WTC11 (cell line): ENCODE measurements around the gene P3H2. TPM values are rescaled to one million over a fixed set of nuclear protein-coding genes. Genes with fewer than 3 reads are reported as not detected.

Experiments
- ATAC-seq: fragments of 200-7000 bp; cut with Tn5 transposase; 2 replicates; pipeline ENCODE4 v1.10.0; 2021; ENCODE audit warnings: mild to moderate bottlenecking, moderate library complexity
- CTCF ChIA-PET: fragments of 300-600 bp; sonication (Branson Sonifier 250); formaldehyde crosslinking; loops from one replicate; lab custom pipeline; 2021; ENCODE audit warnings: antibody characterized with exemption; lab: Charles Lee
- POLR2A ChIA-PET: fragments of 350-600 bp; sonication (Branson Sonifier 250); formaldehyde crosslinking; loops from one replicate; lab custom pipeline; 2021; ENCODE audit warnings: antibody characterized with exemption; lab: Charles Lee
- DNase-seq: peaks from one replicate; pipeline ENCODE4 v3.0.0; 2021; ENCODE audit warnings: low spot score
- H3K27ac Mint-ChIP-seq: 2 replicates; pipeline ENCODE4 v1.8.0; 2021; ENCODE audit warnings: mixed read lengths
- H3K27me3 Mint-ChIP-seq: 2 replicates; pipeline ENCODE4 v1.8.0; 2021; ENCODE audit warnings: low read depth, mild to moderate bottlenecking, moderate library complexity, mixed read lengths
- H3K36me3 Mint-ChIP-seq: 2 replicates; pipeline ENCODE4 v1.8.0; 2021; ENCODE audit warnings: mixed read lengths
- H3K4me1 Mint-ChIP-seq: 2 replicates; pipeline ENCODE4 v1.8.0; 2022; ENCODE audit warnings: mixed read lengths
- H3K4me3 Mint-ChIP-seq: 2 replicates; pipeline ENCODE4 v1.8.0; 2021; ENCODE audit warnings: mild to moderate bottlenecking, moderate library complexity, mixed read lengths
- H3K9me3 Mint-ChIP-seq: 2 replicates; pipeline ENCODE4 v1.8.0; 2021; ENCODE audit warnings: mixed read lengths
- AFF4 ChIP-seq: sonication (generic); formaldehyde crosslinking; IDR thresholded peaks from 2 replicates; pipeline ENCODE4 v1.8.1; 2023; ENCODE audit warnings: mild to moderate bottlenecking, missing genetic modification reagents, borderline replicate concordance
- ATF2 ChIP-seq: sonication (generic); formaldehyde crosslinking; IDR thresholded peaks from 2 replicates; pipeline ENCODE4 v1.8.1; 2022; ENCODE audit warnings: low read depth, missing genetic modification reagents, borderline replicate concordance
- ATF6 ChIP-seq: sonication (generic); formaldehyde crosslinking; IDR thresholded peaks from 2 replicates; pipeline ENCODE4 v1.8.1; 2023; ENCODE audit warnings: mild to moderate bottlenecking, missing genetic modification reagents
- E2F4 ChIP-seq: sonication (generic); formaldehyde crosslinking; IDR thresholded peaks from 2 replicates; pipeline ENCODE4 v1.8.1; 2022; ENCODE audit warnings: low read depth, mild to moderate bottlenecking, moderate library complexity, missing genetic modification reagents, borderline replicate concordance
- E2F5 ChIP-seq: sonication (generic); formaldehyde crosslinking; IDR thresholded peaks from 2 replicates; pipeline ENCODE4 v1.8.1; 2022; ENCODE audit warnings: mild to moderate bottlenecking, moderate library complexity, missing genetic modification reagents
- GRHL2 ChIP-seq: fragments of 250-450 bp; sonication (Bioruptor Pico); IDR thresholded peaks from 2 replicates; pipeline ENCODE4 v1.8.0; 2022; ENCODE audit warnings: mild to moderate bottlenecking, moderate library complexity; ENCODE audit not compliant: insufficient replicate concordance, severe bottlenecking
- IRF1 ChIP-seq: sonication (generic); formaldehyde crosslinking; IDR thresholded peaks from 2 replicates; pipeline ENCODE4 v1.8.0; 2023; ENCODE audit warnings: missing genetic modification reagents
- MYBL2 ChIP-seq: sonication (generic); formaldehyde crosslinking; IDR thresholded peaks from 2 replicates; pipeline ENCODE4 v1.8.1; 2023; ENCODE audit warnings: mild to moderate bottlenecking, moderate library complexity, missing genetic modification reagents
- RELA ChIP-seq: sonication (generic); formaldehyde crosslinking; IDR thresholded peaks from 2 replicates; pipeline ENCODE4 v1.8.1; 2022; ENCODE audit warnings: missing genetic modification reagents, mild to moderate bottlenecking, borderline replicate concordance
- STAT6 ChIP-seq: sonication (generic); formaldehyde crosslinking; conservative IDR thresholded peaks from 2 replicates; pipeline ENCODE4 v1.8.1; 2023; ENCODE audit warnings: mild to moderate bottlenecking, low read depth, missing genetic modification reagents, moderate library complexity
- TCF7 ChIP-seq: sonication (generic); formaldehyde crosslinking; IDR thresholded peaks from 2 replicates; pipeline ENCODE4 v1.8.0; 2022; ENCODE audit warnings: mild to moderate bottlenecking, low read depth, missing genetic modification reagents, moderate library complexity
- TEAD1 ChIP-seq: sonication (generic); formaldehyde crosslinking; IDR thresholded peaks from 2 replicates; pipeline ENCODE4 v1.8.0; 2022; ENCODE audit warnings: mild to moderate bottlenecking, missing genetic modification reagents
- ZBTB43 ChIP-seq: sonication (generic); formaldehyde crosslinking; IDR thresholded peaks from 2 replicates; pipeline ENCODE4 v1.8.1; 2023; ENCODE audit warnings: mild to moderate bottlenecking, missing genetic modification reagents
- ZNF121 ChIP-seq: sonication (generic); formaldehyde crosslinking; IDR thresholded peaks from 2 replicates; pipeline ENCODE4 v1.8.0; 2023; ENCODE audit warnings: missing genetic modification reagents
- ZNF425 ChIP-seq: fragments of 250-450 bp; sonication (Bioruptor Pico); conservative IDR thresholded peaks from 2 replicates; pipeline ENCODE4 v1.9.0; 2021; ENCODE audit warnings: mild to moderate bottlenecking
- ZNF671 ChIP-seq: fragments of 250-450 bp; sonication (Bioruptor Pico); IDR thresholded peaks from 2 replicates; pipeline ENCODE4 v1.8.0; 2021; ENCODE audit warnings: mild to moderate bottlenecking
- total RNA-seq: library from RNA; stranded (reverse); gene quantifications from 3 replicates; pipeline ENCODE4 v1.2.3, GENCODE V29; 2021

Gene P3H2
- total RNA-seq, 1 experiment from 2014 or later = 29.4 TPM

- no peak for ATAC-seq
- H3K9me3 Mint-ChIP-seq = peaks cover 4% of the 10 kb centered on the region
- TF ChIP-seq ATF2 (CRISPR knock-in tag) = no peak
- TF ChIP-seq, all 79 proteins: peak for 0
- no peak for DNase-seq
- no peak overlapping the region for H3K4me3 Mint-ChIP-seq
- peaks cover 45% of the 10 kb centered on the region for H3K4me1 Mint-ChIP-seq
- ChIA-PET CTCF (no interaction called here), POLR2A (no interaction called here)
- H3K36me3 Mint-ChIP-seq = no peaks in the 10 kb centered on the region
- no peaks in the 10 kb centered on the region for H3K27me3 Mint-ChIP-seq
- H3K27ac Mint-ChIP-seq = no peak overlapping the region
Observed at GRCh38 chr3:190019844-190020243, 100.9 kb downstream of the P3H2 start.

GRCh38 chr3:190019006-190019405, 101.7 kb downstream of the P3H2 start:
- peaks cover 4% of the 10 kb centered on the region for H3K9me3 Mint-ChIP-seq
- peaks cover 49% of the 10 kb centered on the region for H3K4me1 Mint-ChIP-seq
- CTCF ChIA-PET = no interaction called here
- H3K27me3 Mint-ChIP-seq = no peaks in the 10 kb centered on the region
- H3K4me3 Mint-ChIP-seq = no peak overlapping the region
- POLR2A ChIA-PET = no interaction called here
- no peak for DNase-seq
- ATAC-seq = no peak
- H3K27ac Mint-ChIP-seq = peak overlapping the region; percentile 65; the same call in 1 of the 2 replicates
- H3K36me3 Mint-ChIP-seq = no peaks in the 10 kb centered on the region
- no peak for TF ChIP-seq RELA (CRISPR knock-in tag)
- no peak for TF ChIP-seq E2F4 (CRISPR knock-in tag)
- TF ChIP-seq E2F5 (CRISPR knock-in tag) = no peak
- TF ChIP-seq STAT6 (CRISPR knock-in tag) = no peak
- TF ChIP-seq AFF4 (CRISPR knock-in tag) = no peak
- TF ChIP-seq ZBTB43 (CRISPR knock-in tag) = no peak
- no peak for TF ChIP-seq TCF7 (CRISPR knock-in tag)
- no peak for TF ChIP-seq ATF6 (CRISPR knock-in tag)
- no peak for TF ChIP-seq GRHL2 (CRISPR knock-in tag)
- no peak for TF ChIP-seq TEAD1 (CRISPR knock-in tag)
- no peak for TF ChIP-seq ZNF121 (CRISPR knock-in tag)
- no peak for TF ChIP-seq ZNF671
- no peak for TF ChIP-seq ZNF425
- no peak for TF ChIP-seq MYBL2 (CRISPR knock-in tag)
- no peak for TF ChIP-seq IRF1 (CRISPR knock-in tag)
